C4-2B (cell line): Measurements from ENCODE around the gene ID3.

ENCODE experiments used
- CTCF ChIP-seq: fragments of 450-650 bp; conservative IDR thresholded peaks from 2 replicates; pipeline ENCODE4 v1.5.1; 2017; ENCODE audit warnings: mild to moderate bottlenecking
- ZFX ChIP-seq: fragments of 450-650 bp; IDR thresholded peaks from 2 replicates; pipeline ENCODE4 v1.6.1; 2017

GRCh38 chr1:23588749-23589548 is 29.6 kb upstream of the ID3 start:
- TF ChIP-seq CTCF = no peak
- no peak for TF ChIP-seq ZFX
